HL-60 (cell line): ENCODE data around the gene SORCS1.

Source experiments
- DNase-seq, 2 experiments: peaks; one replicate each; pipeline ENCODE4 v3.0.0-alpha.2; 2010 to 2020; ENCODE audit warnings: low read depth in 1 of 2, low spot score in 1 of 2
- H3K27ac ChIP-seq: fragments of 250-450 bp; sonication (Bioruptor Pico); replicated peaks from 2 replicates; pipeline ENCODE4 v1.5.1; 2020; ENCODE audit warnings: mild to moderate bottlenecking, moderate library complexity
- H3K27me3 ChIP-seq: fragments of 250-450 bp; sonication (Bioruptor Pico); 2 replicates; pipeline ENCODE4 v1.5.1; 2021; ENCODE audit warnings: mild to moderate bottlenecking, moderate library complexity; ENCODE audit not compliant: insufficient read depth, poor library complexity, severe bottlenecking
- H3K4me3 ChIP-seq: replicated peaks from 2 replicates; pipeline ENCODE4 v1.5.1; 2011; ENCODE audit warnings: mild to moderate bottlenecking, control low read depth, low read length; ENCODE audit not compliant: insufficient read depth
- CTCF ChIP-seq: IDR thresholded peaks from one replicate; pipeline ENCODE4 v1.5.1; 2011; ENCODE audit warnings: low read length, control low read depth, inconsistent platforms; ENCODE audit not compliant: insufficient read depth
- GABPA ChIP-seq: IDR thresholded peaks from 2 replicates; pipeline ENCODE4 v1.6.1; 2012; ENCODE audit warnings: low read depth
- POLR2AphosphoS5 ChIP-seq: IDR thresholded peaks from 2 replicates; pipeline ENCODE4 v1.6.1; 2012; ENCODE audit warnings: low read depth
- REST ChIP-seq: IDR thresholded peaks from 2 replicates; pipeline ENCODE4 v1.6.1; 2012; ENCODE audit warnings: low read depth; ENCODE audit not compliant: insufficient replicate concordance
- SPI1 ChIP-seq: IDR thresholded peaks from 2 replicates; pipeline ENCODE4 v1.6.1; 2012; ENCODE audit warnings: low read depth, mild to moderate bottlenecking, borderline replicate concordance

The SORCS1 gene

GRCh38 chr10:106898446-106898845 is 266.1 kb downstream of the SORCS1 start:
- H3K27ac ChIP-seq: no peak overlapping the region
- no peaks in the 10 kb centered on the region for H3K27me3 ChIP-seq
- H3K4me3 ChIP-seq: no peak overlapping the region
- TF ChIP-seq CTCF: no peak
- TF ChIP-seq POLR2AphosphoS5: no peak
- no peak for TF ChIP-seq GABPA
- no peak for TF ChIP-seq SPI1
- no peak for TF ChIP-seq REST
- no peak for DNase-seq

GRCh38 chr10:106897719-106898118 is 266.8 kb downstream of the SORCS1 start:
- Histone ChIP-seq H3K27me3 (no peaks in the 10 kb centered on the region), H3K27ac (no peak overlapping the region), H3K4me3 (no peak overlapping the region)
- DNase-seq: no peak
- TF ChIP-seq GABPA: no peak
- TF ChIP-seq REST: no peak

GRCh38 chr10:106894692-106895091 is 269.8 kb downstream of the SORCS1 start:
- no peak for DNase-seq
- Histone ChIP-seq H3K4me3 (no peak overlapping the region), H3K27ac (no peak overlapping the region), H3K27me3 (no peaks in the 10 kb centered on the region)
- no peak for TF ChIP-seq GABPA

- Histone ChIP-seq H3K27ac (no peak overlapping the region), H3K27me3 (no peaks in the 10 kb centered on the region), H3K4me3 (no peak overlapping the region)
- TF ChIP-seq REST (no peak), SPI1 (no peak), GABPA (no peak), CTCF (no peak)
- no peak for DNase-seq
Observed at GRCh38 chr10:106877574-106877973, 286.9 kb downstream of the SORCS1 start.
